ENCODE results near the gene PJVK. TPM values are rescaled to one million over a fixed set of nuclear protein-coding genes. Genes with fewer than 3 reads are reported as not detected.

Gene PJVK
- total and polyA plus RNA-seq, 2 of the 13 experiments (the other 11 are each of a cell fraction or from before 2014, with no cell fraction given): 1.2 to 2.6 TPM

- TF ChIP-seq ZNF761 (CRISPR knock-in tag; conservative IDR thresholded peaks at IDR 0.05): no peak
These were observed 24.8 kb upstream of the PJVK start (continued) for GRCh38 chr2:178426388-178426787.

DNA sequence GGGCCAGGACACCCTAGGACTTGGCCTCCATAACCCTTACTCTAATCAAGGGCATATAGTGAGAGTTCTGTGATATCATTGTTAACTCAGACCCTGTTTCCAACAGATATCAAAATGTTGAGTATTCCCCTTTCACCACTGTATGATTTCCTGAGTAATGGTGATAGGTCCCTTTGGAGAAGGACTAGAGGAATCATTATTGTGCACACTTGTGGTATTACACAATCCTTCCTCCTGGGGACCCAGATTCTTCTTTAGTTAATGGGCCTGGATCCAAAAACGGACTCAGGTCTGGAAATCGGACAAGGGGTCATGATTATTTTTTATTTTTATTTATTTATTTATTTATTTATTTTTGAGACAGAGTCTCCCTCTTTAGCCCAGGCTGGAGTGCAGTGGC is 23.7 kb upstream of the PJVK start:
- no peak for FAIRE-seq
- H3K27me3 ChIP-seq (ENCODE audit: control insufficient read depth in 1 of 2, insufficient read depth in 2 of 2, low read length in 2 of 2): no peaks in the 10 kb centered on the region
- intact Hi-C loops (cut with micrococcal nuclease; ENCODE audit: unreplicated experiment): no loop called here
- H4K20me1 ChIP-seq (ENCODE audit: insufficient read depth, low read length): no peaks in the 10 kb centered on the region
- no peak overlapping the region for H3K4me3 ChIP-seq (replicated peaks in 1 of 3; ENCODE audit: insufficient read depth in 1 of 3, low read depth in 2 of 3, low read length in 3 of 3)
- BruUV-seq (replicated peaks): no TSS peak
- H3K79me2 ChIP-seq (ENCODE audit: insufficient read depth, low read length): no peaks in the 10 kb centered on the region
- no peak overlapping the region for H3K27ac ChIP-seq (ENCODE audit: extremely low read length, insufficient read depth, low read length)
- H2AFZ ChIP-seq (ENCODE audit: low read length): no peak overlapping the region
- CTCF ChIA-PET (ENCODE audit: low intra/inter-chr PET ratio, low total read pairs): no interaction called here
- ATAC-seq: no peak
- no peak overlapping the region for H3K4me2 ChIP-seq (ENCODE audit: low read depth, low read length)
- in situ Hi-C loops (cut with HindIII; ENCODE audit: extremely low pct_ligation_motif_present, low pct_unique_long_range_greater_than_20kb): no loop called here
- TF ChIP-seq, protein P1, sequence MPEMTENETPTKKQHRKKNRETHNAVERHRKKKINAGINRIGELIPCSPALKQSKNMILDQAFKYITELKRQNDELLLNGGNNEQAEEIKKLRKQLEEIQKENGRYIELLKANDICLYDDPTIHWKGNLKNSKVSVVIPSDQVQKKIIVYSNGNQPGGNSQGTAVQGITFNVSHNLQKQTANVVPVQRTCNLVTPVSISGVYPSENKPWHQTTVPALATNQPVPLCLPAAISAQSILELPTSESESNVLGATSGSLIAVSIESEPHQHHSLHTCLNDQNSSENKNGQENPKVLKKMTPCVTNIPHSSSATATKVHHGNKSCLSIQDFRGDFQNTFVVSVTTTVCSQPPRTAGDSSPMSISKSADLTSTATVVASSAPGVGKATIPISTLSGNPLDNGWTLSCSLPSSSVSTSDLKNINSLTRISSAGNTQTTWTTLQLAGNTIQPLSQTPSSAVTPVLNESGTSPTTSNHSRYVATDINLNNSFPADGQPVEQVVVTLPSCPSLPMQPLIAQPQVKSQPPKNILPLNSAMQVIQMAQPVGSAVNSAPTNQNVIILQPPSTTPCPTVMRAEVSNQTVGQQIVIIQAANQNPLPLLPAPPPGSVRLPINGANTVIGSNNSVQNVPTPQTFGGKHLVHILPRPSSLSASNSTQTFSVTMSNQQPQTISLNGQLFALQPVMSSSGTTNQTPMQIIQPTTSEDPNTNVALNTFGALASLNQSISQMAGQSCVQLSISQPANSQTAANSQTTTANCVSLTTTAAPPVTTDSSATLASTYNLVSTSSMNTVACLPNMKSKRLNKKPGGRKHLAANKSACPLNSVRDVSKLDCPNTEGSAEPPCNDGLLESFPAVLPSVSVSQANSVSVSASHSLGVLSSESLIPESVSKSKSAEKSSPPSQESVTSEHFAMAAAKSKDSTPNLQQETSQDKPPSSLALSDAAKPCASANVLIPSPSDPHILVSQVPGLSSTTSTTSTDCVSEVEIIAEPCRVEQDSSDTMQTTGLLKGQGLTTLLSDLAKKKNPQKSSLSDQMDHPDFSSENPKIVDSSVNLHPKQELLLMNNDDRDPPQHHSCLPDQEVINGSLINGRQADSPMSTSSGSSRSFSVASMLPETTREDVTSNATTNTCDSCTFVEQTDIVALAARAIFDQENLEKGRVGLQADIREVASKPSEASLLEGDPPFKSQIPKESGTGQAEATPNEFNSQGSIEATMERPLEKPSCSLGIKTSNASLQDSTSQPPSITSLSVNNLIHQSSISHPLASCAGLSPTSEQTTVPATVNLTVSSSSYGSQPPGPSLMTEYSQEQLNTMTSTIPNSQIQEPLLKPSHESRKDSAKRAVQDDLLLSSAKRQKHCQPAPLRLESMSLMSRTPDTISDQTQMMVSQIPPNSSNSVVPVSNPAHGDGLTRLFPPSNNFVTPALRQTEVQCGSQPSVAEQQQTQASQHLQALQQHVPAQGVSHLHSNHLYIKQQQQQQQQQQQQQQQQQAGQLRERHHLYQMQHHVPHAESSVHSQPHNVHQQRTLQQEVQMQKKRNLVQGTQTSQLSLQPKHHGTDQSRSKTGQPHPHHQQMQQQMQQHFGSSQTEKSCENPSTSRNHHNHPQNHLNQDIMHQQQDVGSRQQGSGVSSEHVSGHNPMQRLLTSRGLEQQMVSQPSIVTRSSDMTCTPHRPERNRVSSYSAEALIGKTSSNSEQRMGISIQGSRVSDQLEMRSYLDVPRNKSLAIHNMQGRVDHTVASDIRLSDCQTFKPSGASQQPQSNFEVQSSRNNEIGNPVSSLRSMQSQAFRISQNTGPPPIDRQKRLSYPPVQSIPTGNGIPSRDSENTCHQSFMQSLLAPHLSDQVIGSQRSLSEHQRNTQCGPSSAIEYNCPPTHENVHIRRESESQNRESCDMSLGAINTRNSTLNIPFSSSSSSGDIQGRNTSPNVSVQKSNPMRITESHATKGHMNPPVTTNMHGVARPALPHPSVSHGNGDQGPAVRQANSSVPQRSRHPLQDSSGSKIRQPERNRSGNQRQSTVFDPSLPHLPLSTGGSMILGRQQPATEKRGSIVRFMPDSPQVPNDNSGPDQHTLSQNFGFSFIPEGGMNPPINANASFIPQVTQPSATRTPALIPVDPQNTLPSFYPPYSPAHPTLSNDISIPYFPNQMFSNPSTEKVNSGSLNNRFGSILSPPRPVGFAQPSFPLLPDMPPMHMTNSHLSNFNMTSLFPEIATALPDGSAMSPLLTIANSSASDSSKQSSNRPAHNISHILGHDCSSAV (CRISPR knock-in tag; IDR thresholded peaks at IDR 0.05; ENCODE audit: borderline replicate concordance): no peak
- TF ChIP-seq CEBPB (IDR thresholded peaks at IDR 0.05; ENCODE audit: borderline replicate concordance, low read depth, low read length): peak; percentile 69
- POLR2A ChIA-PET: interaction anchor here (0.9 to 3.6 kb wide), 4 partner anchors 9 to 52 kb away, joined by 5 to 76 read pairs (median 28); partner anchors contain the start of genes PJVK and PRKRA
- no peak overlapping the region for H3K9ac ChIP-seq (ENCODE audit: insufficient read depth, low read depth, low read length)
- H3K4me1 ChIP-seq (ENCODE audit: insufficient read depth, low read length): peaks cover 25% of the 10 kb centered on the region
- H3K9me3 ChIP-seq (ENCODE audit: low read length): peaks cover 7% of the 10 kb centered on the region; the same call in 1 of the 2 replicates
- H3K36me3 ChIP-seq (replicated peaks in 1 of 2; ENCODE audit: control insufficient read depth in 1 of 2, insufficient read depth in 2 of 2, low read length in 2 of 2): no peaks in the 10 kb centered on the region; a peak in 2 of 5 replicates
- DNase-seq (ENCODE audit: low spot score): no peak
- WGBS (ENCODE audit: low lambda C conversion rate): 91% methylated on average over 2 of the region's 2 CpGs
